IMR-90 (cell line): Measurements from ENCODE around the gene TBC1D23. TPM values are rescaled to one million over a fixed set of nuclear protein-coding genes. Genes with fewer than 3 reads are reported as not detected.

Experiments used
- ATAC-seq: fragments of 200-7000 bp; cut with Tn5 transposase; 2 replicates; pipeline ENCODE4 v1.9.1; 2020; ENCODE audit warnings: low read depth, mild to moderate bottlenecking, moderate library complexity
- BruUV-seq: library from RNA; stranded (reverse); fragments of 400-500 nt; replicated peaks from 2 replicates; lab custom pipeline; 2021; lab: Mats Ljungman, UMichigan
- CTCF ChIA-PET: fragments of 300-600 bp; formaldehyde crosslinking; extraction: SDS; loops from one replicate; lab custom pipeline; 2021; ENCODE audit warnings: antibody characterized with exemption; lab: Yijun Ruan, JAX
- POLR2A ChIA-PET: fragments of 300-600 bp; sonication (Branson Sonifier 250); formaldehyde crosslinking; loops from one replicate; lab custom pipeline; 2022; ENCODE audit warnings: antibody characterized with exemption; ENCODE audit not compliant: unreplicated experiment; lab: Charles Lee
- DNase-seq: peaks from one replicate; pipeline ENCODE4 v3.0.0; 2013
- H2AFZ ChIP-seq: replicated peaks from 2 replicates; pipeline ENCODE3; 2013; ENCODE audit warnings: low read length, mild to moderate bottlenecking; ENCODE audit not compliant: poor library complexity
- H2AK5ac ChIP-seq: 2 replicates; pipeline ENCODE4 v1.6.1; 2013; ENCODE audit warnings: low read depth, low read length, inconsistent platforms
- H2AK9ac ChIP-seq: replicated peaks from 2 replicates; pipeline ENCODE3; 2013; ENCODE audit warnings: mild to moderate bottlenecking, low read depth, low read length, moderate library complexity; ENCODE audit not compliant: poor library complexity
- H2BK120ac ChIP-seq: 2 replicates; pipeline ENCODE4 v1.6.1; 2013; ENCODE audit warnings: low read depth, low read length, inconsistent platforms
- H2BK15ac ChIP-seq: 3 replicates; pipeline ENCODE4 v1.6.1; 2013; ENCODE audit warnings: low read depth, low read length, inconsistent platforms
- H2BK20ac ChIP-seq: 2 replicates; pipeline ENCODE4 v1.6.1; 2013; ENCODE audit warnings: low read depth, mild to moderate bottlenecking, inconsistent platforms, low read length, moderate library complexity
- H2BK5ac ChIP-seq: 2 replicates; pipeline ENCODE4 v1.6.1; 2013; ENCODE audit warnings: mild to moderate bottlenecking, low read depth, low read length, inconsistent platforms; ENCODE audit not compliant: poor library complexity, severe bottlenecking
- H3K14ac ChIP-seq: replicated peaks from 2 replicates; pipeline ENCODE4 v1.6.1; 2013; ENCODE audit warnings: low read depth, low read length, inconsistent platforms
- H3K18ac ChIP-seq: 2 replicates; pipeline ENCODE4 v1.6.1; 2013; ENCODE audit warnings: low read depth, low read length, control low read depth
- H3K23ac ChIP-seq: 2 replicates; pipeline ENCODE4 v1.6.1; 2013; ENCODE audit warnings: low read depth, low read length, inconsistent platforms
- H3K27ac ChIP-seq: 2 replicates; pipeline ENCODE4 v1.5.1; 2013; ENCODE audit warnings: mild to moderate bottlenecking, control low read depth, low read length; ENCODE audit not compliant: insufficient read depth
- H3K27me3 ChIP-seq: 2 replicates; pipeline ENCODE4 v1.6.1; 2013; ENCODE audit warnings: low read length; ENCODE audit not compliant: control insufficient read depth, insufficient read depth
- H3K36me3 ChIP-seq: 2 replicates; pipeline ENCODE4 v1.6.1; 2013; ENCODE audit warnings: low read length, mixed read lengths; ENCODE audit not compliant: control insufficient read depth, insufficient read depth
- H3K4ac ChIP-seq: 2 replicates; pipeline ENCODE4 v1.6.1; 2013; ENCODE audit warnings: low read depth, low read length, inconsistent platforms
- H3K4me1 ChIP-seq: 2 replicates; pipeline ENCODE4 v1.6.1; 2013; ENCODE audit warnings: low read length, mixed read lengths; ENCODE audit not compliant: control insufficient read depth, insufficient read depth
- H3K4me2 ChIP-seq: 2 replicates; pipeline ENCODE4 v1.6.1; 2013; ENCODE audit warnings: low read depth, mild to moderate bottlenecking, control low read depth, low read length, moderate library complexity
- H3K4me3 ChIP-seq: 2 replicates; pipeline ENCODE4 v1.5.1; 2013; ENCODE audit warnings: low read depth, mild to moderate bottlenecking, control low read depth, low read length, moderate library complexity; ENCODE audit not compliant: insufficient read depth
- H3K56ac ChIP-seq: 2 replicates; pipeline ENCODE4 v1.6.1; 2013; ENCODE audit warnings: low read length, inconsistent platforms; ENCODE audit not compliant: insufficient read depth; ENCODE audit errors: extremely low read depth
- H3K79me1 ChIP-seq, 2 experiments: 2 replicates each; pipeline ENCODE4 v1.6.1; 2013; ENCODE audit warnings: low read length in 2 of 2, inconsistent platforms in 1 of 2, low read depth in 1 of 2
- H3K9ac ChIP-seq: 2 replicates; pipeline ENCODE4 v1.6.1; 2013; ENCODE audit warnings: low read depth, low read length, control low read depth
- H3K9me1 ChIP-seq: 2 replicates; pipeline ENCODE4 v1.6.1; 2013; ENCODE audit warnings: low read length, inconsistent platforms; ENCODE audit not compliant: insufficient read depth
- H3K9me3 ChIP-seq: 2 replicates; pipeline ENCODE4 v1.6.1; 2013; ENCODE audit warnings: low read length; ENCODE audit not compliant: control insufficient read depth, insufficient read depth
- H4K20me1 ChIP-seq: 2 replicates; pipeline ENCODE4 v1.6.1; 2013; ENCODE audit warnings: low read length, inconsistent platforms; ENCODE audit not compliant: insufficient read depth
- H4K5ac ChIP-seq: 2 replicates; pipeline ENCODE4 v1.6.1; 2013; ENCODE audit warnings: mild to moderate bottlenecking, low read depth, low read length, control low read depth
- H4K8ac ChIP-seq, 2 experiments: 2 replicates each; pipeline ENCODE4 v1.6.1; 2013; ENCODE audit warnings: low read depth in 2 of 2, low read length in 2 of 2, control low read depth in 1 of 2, inconsistent platforms in 1 of 2
- H4K91ac ChIP-seq: 2 replicates; pipeline ENCODE4 v1.6.1; 2013; ENCODE audit warnings: low read depth, low read length, inconsistent platforms; ENCODE audit not compliant: insufficient read depth
- ELK1 ChIP-seq: fragments of 150-350 bp; IDR thresholded peaks from 2 replicates; pipeline ENCODE4 v1.6.1; 2016; ENCODE audit warnings: low read depth, mild to moderate bottlenecking, low read length, moderate library complexity, borderline replicate concordance
- RCOR1 ChIP-seq: IDR thresholded peaks from 2 replicates; pipeline ENCODE4 v1.6.1; 2012; ENCODE audit warnings: mild to moderate bottlenecking, low read length, improper control_type of control experiment; ENCODE audit not compliant: insufficient replicate concordance
- RFX5 ChIP-seq: IDR thresholded peaks from 2 replicates; pipeline ENCODE4 v1.8.0; 2012; ENCODE audit warnings: low read depth, mild to moderate bottlenecking, low read length, moderate library complexity
- WGBS, 2 experiments: methylation state at CpG; one replicate each; pipeline versions ENCODE4 v1.1.5 to v1.1.7; 2013; ENCODE audit warnings: missing lambda C conversion rate in 2 of 2; ENCODE audit not compliant: insufficient read length in 1 of 2; ENCODE audit errors: extremely low coverage in 2 of 2; 5-methylcytosine and 5-hydroxymethylcytosine counted together
- dilution Hi-C: fragments of 300-500 bp; cut with HindIII; formaldehyde crosslinking; loops from one replicate; pipeline ENCODE4 v1.14.3; 2018; ENCODE audit warnings: low sequenced_read_pairs; ENCODE audit not compliant: unreplicated experiment
- in situ Hi-C: fragments of 300-500 bp; cut with MboI; formaldehyde crosslinking; loops from 3 replicates; pipeline ENCODE4 v1.14.3; 2019; ENCODE audit warnings: low sequenced_read_pairs, inconsistent platforms, mixed read lengths
- intact Hi-C: fragments of 100-400 bp; cut with micrococcal nuclease; formaldehyde crosslinking; loops from 2 replicates; pipeline ENCODE4 v1.10.0; 2022
- polyA plus RNA-seq, 3 experiments: library from polyadenylated mRNA; depleted of rRNA; stranded (reverse); fragments of >200 nt; gene quantifications; 2 replicates each; pipeline ENCODE4 v1.2.3, GENCODE V29; 2012; ENCODE audit warnings: low replicate concordance in 1 of 3
- total RNA-seq: library from RNA; depleted of rRNA; stranded (reverse); fragments of >200 nt; gene quantifications from 2 replicates; pipeline ENCODE4 v1.2.3, GENCODE V29; 2012

TBC1D23 gene
- total and polyA plus RNA-seq, 2 of the 4 experiments (the other 2 are of a cell fraction) = 21.2 to 67.0 TPM

GRCh38 chr3:100329800-100330489, 69.2 kb downstream of the TBC1D23 start:
- dilution Hi-C loops = no loop called here
- Histone ChIP-seq H2AK5ac (no peak overlapping the region), H3K9me1 (peaks cover 5% of the 10 kb centered on the region), H2BK120ac (no peak overlapping the region), H3K14ac (no peak overlapping the region), H4K20me1 (no peaks in the 10 kb centered on the region), H3K27me3 (no peaks in the 10 kb centered on the region), H3K23ac (no peak overlapping the region), H2AK9ac (no peak overlapping the region), H2BK5ac (no peak overlapping the region), H3K4me2 (no peak overlapping the region), H3K4ac (no peak overlapping the region), H3K27ac (no peak overlapping the region), H2AFZ (no peak overlapping the region), H3K4me1 (peaks cover 3% of the 10 kb centered on the region; the same call in 1 of the 2 replicates), H3K56ac (no peak overlapping the region), H3K18ac (no peak overlapping the region), H4K8ac (no peak overlapping the region), H4K5ac (no peak overlapping the region), H3K4me3 (no peak overlapping the region), H3K36me3 (no peaks in the 10 kb centered on the region; the same call in 1 of the 2 replicates), H2BK20ac (no peak overlapping the region), H3K9me3 (no peaks in the 10 kb centered on the region), H3K79me1 (peaks cover 5 to 10% of the 10 kb centered on the region in 2 experiments), H3K9ac (no peak overlapping the region), H4K91ac (no peak overlapping the region), H2BK15ac (no peak overlapping the region)
- DNase-seq (no peak), ATAC-seq (no peak)
- ChIA-PET CTCF (no interaction called here), POLR2A (no interaction called here)
- no peak for TF ChIP-seq RFX5
- TF ChIP-seq RCOR1 = no peak
- TF ChIP-seq ELK1 = no peak
- intact Hi-C loops = no loop called here
- 80% methylated on average over 1 of the region's 4 CpGs; no CpG with 5 or more reads in 1 of the 2 experiments for WGBS, 2 experiments
- BruUV-seq = no TSS peak
- in situ Hi-C loops = no loop called here
